ENCODE data around the gene KRTCAP3.
"Not testable (repeated sequence)": the region's sequence is repeated elsewhere in the genome, so short reads cannot be mapped to it uniquely, and the experiment has no call there.

Gene KRTCAP3

GRCh38 chr2:27425039-27425438 lies 17.1 kb upstream of the KRTCAP3 start:
- H3K4me3 Mint-ChIP-seq; H3K9me3 Mint-ChIP-seq; H3K27me3 Mint-ChIP-seq; ATAC-seq; DNase-seq; H3K36me3 Mint-ChIP-seq (ENCODE audit: low read depth); H3K27ac Mint-ChIP-seq: not testable (repeated sequence)
- peaks cover 16% of the 10 kb centered on the region for H3K4me1 Mint-ChIP-seq

- H3K27ac Mint-ChIP-seq: peak overlapping the region; percentile 91
- DNase-seq: no peak
- peaks cover 38% of the 10 kb centered on the region for H3K4me1 Mint-ChIP-seq
- H3K36me3 Mint-ChIP-seq (ENCODE audit: low read depth): no peaks in the 10 kb centered on the region
- H3K27me3 Mint-ChIP-seq: no peaks in the 10 kb centered on the region
- peak overlapping the region; percentile 98 for H3K4me3 Mint-ChIP-seq
- no peaks in the 10 kb centered on the region for H3K9me3 Mint-ChIP-seq
- no peak for ATAC-seq
These were observed 14.3 kb upstream of the KRTCAP3 start for GRCh38 chr2:27427863-27428212.

- H3K4me3 Mint-ChIP-seq: peak within 1 kb of the TSS; percentile 98
- DNase-seq: peak; percentile 96
- ATAC-seq: peak; percentile 88
These were observed 13.8 kb upstream of the KRTCAP3 start, which contains the start of gene NRBP1 for GRCh38 chr2:27428213-27428977. TSS of gene NRBP1 (plus strand) at chr2:27428631. CDS start at chr2:27433274, 4,643 bp downstream.

GRCh38 chr2:27428978-27429541 lies 13.1 kb upstream of the KRTCAP3 start:
- Mint-ChIP-seq H3K9me3 (no peaks in the 10 kb centered on the region), H3K4me1 (peaks cover 43% of the 10 kb centered on the region), H3K4me3 (peak overlapping the region; percentile 98), H3K27ac (peak overlapping the region; percentile 99), H3K27me3 (no peaks in the 10 kb centered on the region), H3K36me3 (ENCODE audit: low read depth) (peaks cover 8% of the 10 kb centered on the region)
- DNase-seq (peak; percentile 82), ATAC-seq (peak; percentile 82)

More at GRCh38 chr2:27428213-27428977, 13.8 kb upstream of the KRTCAP3 start, which contains the start of gene NRBP1:
- H3K36me3 Mint-ChIP-seq (ENCODE audit: low read depth): peaks cover 4% of the 10 kb centered on the region
- H3K4me1 Mint-ChIP-seq: peaks cover 42% of the 10 kb centered on the region
- no peaks in the 10 kb centered on the region for H3K27me3 Mint-ChIP-seq
- no peaks in the 10 kb centered on the region for H3K9me3 Mint-ChIP-seq
- peak within 1 kb of the TSS; percentile 99 for H3K27ac Mint-ChIP-seq

- ATAC-seq (no peak), DNase-seq (peak; percentile 36)
- Mint-ChIP-seq H3K27ac (peak overlapping the region; percentile 99), H3K4me1 (peaks cover 43% of the 10 kb centered on the region), H3K9me3 (no peaks in the 10 kb centered on the region), H3K27me3 (no peaks in the 10 kb centered on the region), H3K36me3 (ENCODE audit: low read depth) (peaks cover 17% of the 10 kb centered on the region), H3K4me3 (peak overlapping the region; percentile 62)
These were observed 10.8 kb upstream of the KRTCAP3 start for GRCh38 chr2:27431395-27431794.

GRCh38 chr2:27435628-27436027 lies 6.6 kb upstream of the KRTCAP3 start:
- Mint-ChIP-seq H3K9me3 (no peaks in the 10 kb centered on the region), H3K4me1 (peaks cover 20% of the 10 kb centered on the region), H3K27ac (no peak overlapping the region), H3K4me3 (no peak overlapping the region), H3K27me3 (no peaks in the 10 kb centered on the region), H3K36me3 (ENCODE audit: low read depth) (peaks cover 35% of the 10 kb centered on the region)
- no peak for DNase-seq
- no peak for ATAC-seq

GRCh38 chr2:27441226-27441926 lies 805 bp upstream of the KRTCAP3 start:
- peak; percentile 31 for ATAC-seq
- Mint-ChIP-seq H3K27ac (no peak overlapping the region), H3K4me3 (no peak overlapping the region), H3K36me3 (ENCODE audit: low read depth) (peaks cover 30% of the 10 kb centered on the region), H3K4me1 (peaks cover 3% of the 10 kb centered on the region), H3K9me3 (no peaks in the 10 kb centered on the region), H3K27me3 (no peaks in the 10 kb centered on the region)
- no peak for DNase-seq

GRCh38 chr2:27442920-27443282 lies 720 bp downstream of the KRTCAP3 start:
- DNase-seq (no peak), ATAC-seq (no peak)
- no peaks in the 10 kb centered on the region for H3K27me3 Mint-ChIP-seq
- no peaks in the 10 kb centered on the region for H3K9me3 Mint-ChIP-seq
- H3K27ac Mint-ChIP-seq: no peak overlapping the region
- H3K4me1 Mint-ChIP-seq: peaks cover 4% of the 10 kb centered on the region
- H3K4me3 Mint-ChIP-seq: no peak overlapping the region
- H3K36me3 Mint-ChIP-seq (ENCODE audit: low read depth): peaks cover 29% of the 10 kb centered on the region

- H3K27me3 Mint-ChIP-seq: no peaks in the 10 kb centered on the region
- DNase-seq (no peak), ATAC-seq (no peak)
- peaks cover 4% of the 10 kb centered on the region for H3K4me1 Mint-ChIP-seq
- no peak overlapping the region for H3K27ac Mint-ChIP-seq
- no peaks in the 10 kb centered on the region for H3K9me3 Mint-ChIP-seq
- H3K36me3 Mint-ChIP-seq (ENCODE audit: low read depth): peaks cover 17% of the 10 kb centered on the region
- H3K4me3 Mint-ChIP-seq: no peak overlapping the region
These were observed 3.0 kb downstream of the KRTCAP3 start for GRCh38 chr2:27445155-27445554.

GRCh38 chr2:27445615-27446014 lies 3.4 kb downstream of the KRTCAP3 start:
- H3K36me3 Mint-ChIP-seq (ENCODE audit: low read depth): peaks cover 12% of the 10 kb centered on the region
- H3K4me1 Mint-ChIP-seq: peaks cover 4% of the 10 kb centered on the region
- H3K4me3 Mint-ChIP-seq: no peak overlapping the region
- no peaks in the 10 kb centered on the region for H3K27me3 Mint-ChIP-seq
- ATAC-seq: no peak
- no peak overlapping the region for H3K27ac Mint-ChIP-seq
- DNase-seq: no peak
- H3K9me3 Mint-ChIP-seq: no peaks in the 10 kb centered on the region

GRCh38 chr2:27446057-27446456 lies 3.9 kb downstream of the KRTCAP3 start:
- Mint-ChIP-seq H3K4me1 (peaks cover 6% of the 10 kb centered on the region), H3K36me3 (ENCODE audit: low read depth) (peaks cover 8% of the 10 kb centered on the region), H3K27me3 (no peaks in the 10 kb centered on the region), H3K27ac (no peak overlapping the region), H3K4me3 (no peak overlapping the region), H3K9me3 (no peaks in the 10 kb centered on the region)
- DNase-seq (no peak), ATAC-seq (no peak)

- Mint-ChIP-seq H3K9me3 (no peaks in the 10 kb centered on the region), H3K4me1 (peaks cover 8% of the 10 kb centered on the region), H3K36me3 (ENCODE audit: low read depth) (peaks cover 1% of the 10 kb centered on the region), H3K27me3 (no peaks in the 10 kb centered on the region), H3K27ac (no peak overlapping the region), H3K4me3 (no peak overlapping the region)
- ATAC-seq (no peak), DNase-seq (no peak)
These were observed 6.2 kb downstream of the KRTCAP3 start for GRCh38 chr2:27448381-27448780.

GRCh38 chr2:27451095-27451494 lies 8.9 kb downstream of the KRTCAP3 start:
- ATAC-seq (peak; percentile 53), DNase-seq (no peak)
- H3K4me1 Mint-ChIP-seq: peaks cover 7% of the 10 kb centered on the region
- H3K27ac Mint-ChIP-seq: peak overlapping the region; percentile 7
- H3K9me3 Mint-ChIP-seq: no peaks in the 10 kb centered on the region
- peaks cover 1% of the 10 kb centered on the region for H3K36me3 Mint-ChIP-seq (ENCODE audit: low read depth)
- no peaks in the 10 kb centered on the region for H3K27me3 Mint-ChIP-seq
- H3K4me3 Mint-ChIP-seq: no peak overlapping the region

GRCh38 chr2:27453968-27454367 lies 11.8 kb downstream of the KRTCAP3 start:
- Mint-ChIP-seq H3K27ac (no peak overlapping the region), H3K36me3 (ENCODE audit: low read depth) (peaks cover 4% of the 10 kb centered on the region), H3K27me3 (no peaks in the 10 kb centered on the region), H3K4me1 (peaks cover 4% of the 10 kb centered on the region), H3K4me3 (no peak overlapping the region), H3K9me3 (no peaks in the 10 kb centered on the region)
- ATAC-seq (no peak), DNase-seq (no peak)

- ATAC-seq (no peak), DNase-seq (no peak)
- H3K4me3 Mint-ChIP-seq: no peak overlapping the region
- no peaks in the 10 kb centered on the region for H3K27me3 Mint-ChIP-seq
- H3K9me3 Mint-ChIP-seq: no peaks in the 10 kb centered on the region
- H3K36me3 Mint-ChIP-seq (ENCODE audit: low read depth): peaks cover 3% of the 10 kb centered on the region
- H3K27ac Mint-ChIP-seq: no peak overlapping the region
- no peaks in the 10 kb centered on the region for H3K4me1 Mint-ChIP-seq
These were observed 18.9 kb downstream of the KRTCAP3 start for GRCh38 chr2:27461118-27461517.

Data from activated naive CD8-positive, alpha-beta T cell treated with anti-CD3 and anti-CD28 coated beads, Interleukin-2, amount 50 U/mL, for 24 hours (primary cell).